GM12878 (cell line): ENCODE measurements around the gene SLC25A42. TPM values are rescaled to one million over a fixed set of nuclear protein-coding genes. Genes with fewer than 3 reads are reported as not detected.

Experiments
- ATAC-seq: fragments of 200-7000 bp; cut with Tn5 transposase; 3 replicates; pipeline ENCODE4 v1.9.1; 2020; ENCODE audit warnings: mild to moderate bottlenecking, moderate library complexity
- BruUV-seq: library from RNA; stranded (reverse); fragments of 400-500 nt; replicated peaks from 2 replicates; lab custom pipeline; 2021; lab: Mats Ljungman, UMichigan
- CTCF ChIA-PET: fragments of 300-600 bp; sonication (Branson Sonifier 250); formaldehyde crosslinking; extraction: SDS; loops from one replicate; lab custom pipeline; 2021; ENCODE audit warnings: inconsistent platforms; lab: Yijun Ruan, JAX
- POLR2A ChIA-PET: fragments of 350-600 bp; formaldehyde crosslinking; extraction: SDS; loops from one replicate; lab custom pipeline; 2021; ENCODE audit warnings: inconsistent platforms; lab: Charles Lee
- RAD21 ChIA-PET: fragments of 300-600 bp; sonication (Branson Sonifier 250); formaldehyde crosslinking; loops from one replicate; lab custom pipeline; 2023; ENCODE audit warnings: antibody characterized with exemption; ENCODE audit not compliant: unreplicated experiment; lab: Charles Lee
- SMC1A ChIA-PET: fragments of 300-600 bp; sonication (Branson Sonifier 250); formaldehyde crosslinking; loops from one replicate; lab custom pipeline; 2023; ENCODE audit not compliant: unreplicated experiment, uncharacterized antibody; lab: Charles Lee
- DNase-seq: peaks from one replicate; pipeline ENCODE4 v3.0.0-alpha.2; 2011; ENCODE audit warnings: low read depth, low spot score
- FAIRE-seq: peaks from 3 replicates; lab custom pipeline; 2011; peaks lifted over from hg19 to GRCh38; lab: Jason Lieb, UNC
- H2AFZ ChIP-seq: 2 replicates; pipeline ENCODE4 v1.6.0; 2011; ENCODE audit warnings: low read depth, low read length, control low read depth; ENCODE audit not compliant: control insufficient read depth
- H3K27ac ChIP-seq: 2 replicates; pipeline ENCODE4 v1.5.1; 2011; ENCODE audit warnings: control low read depth; ENCODE audit not compliant: control insufficient read depth, insufficient read depth
- H3K27me3 ChIP-seq, 2 experiments: replicated peaks in 1 of 2; 2 replicates each; pipeline versions ENCODE4 v1.6.0 to v1.6.1; 2011; ENCODE audit warnings: low read length in 1 of 2; ENCODE audit not compliant: control insufficient read depth in 2 of 2, insufficient read depth in 2 of 2
- H3K36me3 ChIP-seq, 2 experiments: 2 replicates each; pipeline ENCODE4 v1.5.1; 2011; ENCODE audit warnings: low read length in 1 of 2; ENCODE audit not compliant: control insufficient read depth in 2 of 2, insufficient read depth in 2 of 2
- H3K4me1 ChIP-seq: 2 replicates; pipeline ENCODE4 v1.6.1; 2011; ENCODE audit warnings: mild to moderate bottlenecking, low read length, moderate library complexity, mixed read lengths; ENCODE audit not compliant: control insufficient read depth, insufficient read depth
- H3K4me2 ChIP-seq: 2 replicates; pipeline ENCODE4 v1.6.0; 2011; ENCODE audit warnings: control low read depth; ENCODE audit not compliant: control insufficient read depth, insufficient read depth
- H3K4me3 ChIP-seq: fragments of 200-600 bp; sonication (generic); 2 replicates; pipeline ENCODE4 v1.5.1; 2016
- H3K79me2 ChIP-seq: 2 replicates; pipeline ENCODE4 v1.6.0; 2011; ENCODE audit warnings: low read length; ENCODE audit not compliant: control insufficient read depth, insufficient read depth
- H3K9ac ChIP-seq: 2 replicates; pipeline ENCODE4 v1.8.0; 2011; ENCODE audit warnings: low read length, control low read depth, mixed read lengths; ENCODE audit not compliant: control insufficient read depth, insufficient read depth
- H3K9me3 ChIP-seq: replicated peaks from 3 replicates; pipeline ENCODE4 v1.5.1; 2011; ENCODE audit warnings: mild to moderate bottlenecking, low read length; ENCODE audit not compliant: control insufficient read depth, insufficient read depth
- H4K20me1 ChIP-seq: 2 replicates; pipeline ENCODE4 v1.6.0; 2011; ENCODE audit not compliant: control insufficient read depth, insufficient read depth
- BMI1 ChIP-seq: fragments of 450-650 bp; IDR thresholded peaks from 2 replicates; pipeline ENCODE4 v1.6.1; 2016; ENCODE audit warnings: mild to moderate bottlenecking, moderate library complexity, borderline replicate concordance
- CBFB ChIP-seq: IDR thresholded peaks from 2 replicates; pipeline ENCODE4 v1.6.1; 2016; ENCODE audit warnings: antibody characterized with exemption, low read depth
- CBX3 ChIP-seq: fragments of 200-600 bp; sonication (generic); IDR thresholded peaks from 2 replicates; pipeline ENCODE4 v1.6.1; 2016; ENCODE audit warnings: low read depth, borderline replicate concordance
- CREB1 ChIP-seq: IDR thresholded peaks from 2 replicates; pipeline ENCODE4 v1.6.1; 2012; ENCODE audit warnings: low read depth, mild to moderate bottlenecking, inconsistent platforms
- HDAC6 ChIP-seq: fragments of 200-600 bp; sonication (generic); IDR thresholded peaks from one replicate; pipeline ENCODE4 v1.8.0; 2017; ENCODE audit warnings: antibody characterized with exemption; ENCODE audit not compliant: unreplicated experiment
- IKZF1 ChIP-seq: fragments of 450-650 bp; conservative IDR thresholded peaks from 2 replicates; pipeline ENCODE4 v1.6.1; 2017; ENCODE audit warnings: antibody characterized with exemption, mild to moderate bottlenecking
- MTA3 ChIP-seq: IDR thresholded peaks from 2 replicates; pipeline ENCODE4 v1.6.1; 2012; ENCODE audit warnings: low read length, inconsistent platforms, borderline replicate concordance
- RCOR1 ChIP-seq: conservative IDR thresholded peaks from 2 replicates; pipeline ENCODE4 v1.6.1; 2012; ENCODE audit warnings: low read depth, low read length, improper control_type of control experiment
- SREBF2 ChIP-seq: IDR thresholded peaks from 2 replicates; pipeline ENCODE4 v1.6.1; 2012; ENCODE audit warnings: mild to moderate bottlenecking, low read length
- SRF ChIP-seq, 2 experiments: IDR thresholded peaks; 2 replicates each; pipeline ENCODE4 v1.6.1; 2011; ENCODE audit warnings: low read depth in 2 of 2, low read length in 2 of 2, mild to moderate bottlenecking in 1 of 2, moderate library complexity in 1 of 2
- STAT3 ChIP-seq: IDR thresholded peaks from 2 replicates; pipeline ENCODE4 v1.6.1; 2011; ENCODE audit warnings: low read depth, low read length, improper control_type of control experiment
- TAF1 ChIP-seq: IDR thresholded peaks from 2 replicates; pipeline ENCODE4 v1.6.1; 2011; ENCODE audit warnings: mild to moderate bottlenecking, low read depth, low read length, borderline replicate concordance
- TCF3 ChIP-seq: IDR thresholded peaks from 2 replicates; pipeline ENCODE4 v1.6.1; 2012; ENCODE audit warnings: low read depth, mild to moderate bottlenecking, low read length, borderline replicate concordance; ENCODE audit not compliant: insufficient read depth
- TCF7 ChIP-seq: IDR thresholded peaks from 2 replicates; pipeline ENCODE4 v1.6.1; 2014; ENCODE audit warnings: antibody characterized with exemption, borderline replicate concordance
- WRNIP1 ChIP-seq: IDR thresholded peaks from 2 replicates; pipeline ENCODE4 v1.6.1; 2011; ENCODE audit warnings: low read depth, low read length, improper control_type of control experiment, borderline replicate concordance
- ZNF207 ChIP-seq: fragments of 450-650 bp; IDR thresholded peaks from 2 replicates; pipeline ENCODE4 v1.6.1; 2014; ENCODE audit warnings: antibody characterized with exemption, mild to moderate bottlenecking, borderline replicate concordance
- WGBS: methylation state at CpG from one replicate; pipeline ENCODE4 v1.1.6; 2016; ENCODE audit warnings: low lambda C conversion rate; ENCODE audit not compliant: insufficient replicate concordance, insufficient coverage; ENCODE audit errors: missing lambda C conversion rate; 5-methylcytosine and 5-hydroxymethylcytosine counted together
- in situ Hi-C: fragments of 300-500 bp; cut with MboI; formaldehyde crosslinking; loops from 9 replicates; pipeline ENCODE4 v1.14.3; 2018; ENCODE audit warnings: mixed read lengths
- intact Hi-C: fragments of 100-400 bp; cut with micrococcal nuclease; formaldehyde crosslinking; loops from one replicate; pipeline ENCODE4 v1.14.2; 2022; ENCODE audit not compliant: unreplicated experiment
- polyA plus RNA-seq, 11 experiments: library from polyadenylated mRNA; depleted of rRNA in 4 of 11; unstranded in 6 of 11; stranded (reverse) in 5 of 11; fragments of >200 nt; fragmentation: Nextera tagmentation in 4 of 11; fragmentation: Illumina TruSeq in 1 of 11; extraction: Ambion mirVana in 4 of 11; extraction: Trizol in 1 of 11; gene quantifications; 1 replicate in 1 of 11; 2 replicates in 10 of 11; pipeline versions ENCODE4 v1.2.1 to v1.2.3, GENCODE V29; 2011 to 2016; ENCODE audit warnings: inconsistent platforms in 2 of 11, missing spikeins in 2 of 11, low read depth in 1 of 11
- total RNA-seq, 4 experiments: library from RNA; depleted of rRNA in 3 of 4; stranded (reverse); fragments of >200 nt in 3 of 4; fragmentation: Illumina TruSeq in 1 of 4; extraction: Trizol in 1 of 4; gene quantifications; 2 replicates each; pipeline versions ENCODE4 v1.2.1 to v1.2.3, GENCODE V29; 2013 to 2021
- TF ChIP-seq, protein P1 (sequence below): IDR thresholded peaks from 2 replicates; pipeline ENCODE4 v1.6.1; 2011; ENCODE audit warnings: mild to moderate bottlenecking, low read depth, low read length, moderate library complexity; ENCODE audit not compliant: insufficient replicate concordance
- TF ChIP-seq, protein P2 (sequence below): fragments of 450-650 bp; IDR thresholded peaks from 2 replicates; pipeline ENCODE4 v1.6.1; 2017; ENCODE audit warnings: borderline replicate concordance
- TF ChIP-seq, protein P3 (sequence below): IDR thresholded peaks from 2 replicates; pipeline ENCODE4 v1.6.1; 2012; ENCODE audit warnings: mild to moderate bottlenecking, low read depth, low read length

Gene SLC25A42
- total and polyA plus RNA-seq, 10 of the 15 experiments (the other 5 are each of a cell fraction or from before 2014, with no cell fraction given), result 0.24 to 19.2 (median 9.6) TPM

DNA sequence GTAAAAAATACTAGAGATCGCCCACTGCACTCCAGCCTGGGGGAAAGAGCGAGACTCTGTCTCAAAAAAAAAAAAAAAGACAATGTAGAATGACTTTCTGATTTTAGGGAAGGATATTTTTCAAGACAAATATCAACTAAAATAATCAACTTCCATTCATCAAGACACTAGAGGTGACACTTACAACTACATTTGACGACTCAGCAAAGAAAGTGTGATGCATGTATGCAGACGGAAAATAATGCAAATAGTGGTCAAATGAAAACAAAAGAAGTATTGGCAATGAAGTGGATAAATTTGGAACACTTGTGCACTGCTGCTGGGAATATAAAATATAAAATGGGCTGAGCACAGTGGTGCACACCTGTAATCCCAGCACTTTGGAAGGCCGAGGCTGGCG lies 62.3 kb downstream of the SLC25A42 start:
- no peak overlapping the region for H3K27ac ChIP-seq
- TF ChIP-seq HDAC6 (no peak), STAT3 (no peak), SRF (IDR thresholded peaks at IDR 0.05; ENCODE audit: low read depth in 2 of 2, low read length in 2 of 2) (no peak), SREBF2 (no peak), CREB1 (no peak), RCOR1 (no peak), TAF1 (no peak), ZNF207 (no peak), MTA3 (no peak), IKZF1 (no peak), BMI1 (no peak), CBFB (no peak), WRNIP1 (no peak), TCF3 (no peak), TCF7 (no peak), CBX3 (no peak)
- TF ChIP-seq, protein P1, sequence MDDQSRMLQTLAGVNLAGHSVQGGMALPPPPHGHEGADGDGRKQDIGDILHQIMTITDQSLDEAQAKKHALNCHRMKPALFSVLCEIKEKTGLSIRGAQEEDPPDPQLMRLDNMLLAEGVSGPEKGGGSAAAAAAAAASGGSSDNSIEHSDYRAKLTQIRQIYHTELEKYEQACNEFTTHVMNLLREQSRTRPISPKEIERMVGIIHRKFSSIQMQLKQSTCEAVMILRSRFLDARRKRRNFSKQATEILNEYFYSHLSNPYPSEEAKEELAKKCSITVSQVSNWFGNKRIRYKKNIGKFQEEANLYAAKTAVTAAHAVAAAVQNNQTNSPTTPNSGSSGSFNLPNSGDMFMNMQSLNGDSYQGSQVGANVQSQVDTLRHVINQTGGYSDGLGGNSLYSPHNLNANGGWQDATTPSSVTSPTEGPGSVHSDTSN, result no peak
- TF ChIP-seq, protein P2, sequence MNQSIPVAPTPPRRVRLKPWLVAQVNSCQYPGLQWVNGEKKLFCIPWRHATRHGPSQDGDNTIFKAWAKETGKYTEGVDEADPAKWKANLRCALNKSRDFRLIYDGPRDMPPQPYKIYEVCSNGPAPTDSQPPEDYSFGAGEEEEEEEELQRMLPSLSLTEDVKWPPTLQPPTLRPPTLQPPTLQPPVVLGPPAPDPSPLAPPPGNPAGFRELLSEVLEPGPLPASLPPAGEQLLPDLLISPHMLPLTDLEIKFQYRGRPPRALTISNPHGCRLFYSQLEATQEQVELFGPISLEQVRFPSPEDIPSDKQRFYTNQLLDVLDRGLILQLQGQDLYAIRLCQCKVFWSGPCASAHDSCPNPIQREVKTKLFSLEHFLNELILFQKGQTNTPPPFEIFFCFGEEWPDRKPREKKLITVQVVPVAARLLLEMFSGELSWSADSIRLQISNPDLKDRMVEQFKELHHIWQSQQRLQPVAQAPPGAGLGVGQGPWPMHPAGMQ, result no peak
- TF ChIP-seq, protein P3, sequence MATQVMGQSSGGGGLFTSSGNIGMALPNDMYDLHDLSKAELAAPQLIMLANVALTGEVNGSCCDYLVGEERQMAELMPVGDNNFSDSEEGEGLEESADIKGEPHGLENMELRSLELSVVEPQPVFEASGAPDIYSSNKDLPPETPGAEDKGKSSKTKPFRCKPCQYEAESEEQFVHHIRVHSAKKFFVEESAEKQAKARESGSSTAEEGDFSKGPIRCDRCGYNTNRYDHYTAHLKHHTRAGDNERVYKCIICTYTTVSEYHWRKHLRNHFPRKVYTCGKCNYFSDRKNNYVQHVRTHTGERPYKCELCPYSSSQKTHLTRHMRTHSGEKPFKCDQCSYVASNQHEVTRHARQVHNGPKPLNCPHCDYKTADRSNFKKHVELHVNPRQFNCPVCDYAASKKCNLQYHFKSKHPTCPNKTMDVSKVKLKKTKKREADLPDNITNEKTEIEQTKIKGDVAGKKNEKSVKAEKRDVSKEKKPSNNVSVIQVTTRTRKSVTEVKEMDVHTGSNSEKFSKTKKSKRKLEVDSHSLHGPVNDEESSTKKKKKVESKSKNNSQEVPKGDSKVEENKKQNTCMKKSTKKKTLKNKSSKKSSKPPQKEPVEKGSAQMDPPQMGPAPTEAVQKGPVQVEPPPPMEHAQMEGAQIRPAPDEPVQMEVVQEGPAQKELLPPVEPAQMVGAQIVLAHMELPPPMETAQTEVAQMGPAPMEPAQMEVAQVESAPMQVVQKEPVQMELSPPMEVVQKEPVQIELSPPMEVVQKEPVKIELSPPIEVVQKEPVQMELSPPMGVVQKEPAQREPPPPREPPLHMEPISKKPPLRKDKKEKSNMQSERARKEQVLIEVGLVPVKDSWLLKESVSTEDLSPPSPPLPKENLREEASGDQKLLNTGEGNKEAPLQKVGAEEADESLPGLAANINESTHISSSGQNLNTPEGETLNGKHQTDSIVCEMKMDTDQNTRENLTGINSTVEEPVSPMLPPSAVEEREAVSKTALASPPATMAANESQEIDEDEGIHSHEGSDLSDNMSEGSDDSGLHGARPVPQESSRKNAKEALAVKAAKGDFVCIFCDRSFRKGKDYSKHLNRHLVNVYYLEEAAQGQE, result no peak
- no peaks in the 10 kb centered on the region; a peak in 1 of 4 replicates for H3K36me3 ChIP-seq
- 90% methylated on average over 6 of the region's 6 CpGs for WGBS
- ATAC-seq, result no peak
- no peak for FAIRE-seq
- DNase-seq, result no peak
- BruUV-seq, result no TSS peak
- intact Hi-C loops (no loop called here), in situ Hi-C loops (no loop called here)
- no peaks in the 10 kb centered on the region for H3K4me1 ChIP-seq
- H4K20me1 ChIP-seq, result no peaks in the 10 kb centered on the region
- no peaks in the 10 kb centered on the region for H3K79me2 ChIP-seq
- no peak overlapping the region for H3K4me2 ChIP-seq
- no peak overlapping the region for H3K9ac ChIP-seq
- H3K9me3 ChIP-seq, result no peaks in the 10 kb centered on the region; the same call in 2 of the 3 replicates
- RAD21 ChIA-PET, result no interaction called here
- CTCF ChIA-PET, result no interaction called here
- no peaks in the 10 kb centered on the region for H3K27me3 ChIP-seq
- POLR2A ChIA-PET, result no interaction called here
- SMC1A ChIA-PET, result no interaction called here
- no peak overlapping the region for H2AFZ ChIP-seq
- no peak overlapping the region for H3K4me3 ChIP-seq
